HG03565 (cell line): ENCODE results near the gene MSH6.

Source experiments
- ATAC-seq: cut with Tn5 transposase; IDR thresholded peaks from one replicate; pipeline ENCODE4 v1.9.1; 2021; ENCODE audit warnings: mild to moderate bottlenecking, moderate library complexity; ENCODE audit not compliant: unreplicated experiment

The MSH6 gene

GRCh38 chr2:47782671-47783485, at the start of gene MSH6:
Gene MSH6 (plus strand): TSS chr2:47783145. CDS start chr2:47783234, 89 bp downstream.
- ATAC-seq = peak; percentile 79

- ATAC-seq = no peak
These were observed 47.6 kb upstream of the MSH6 start for GRCh38 chr2:47735136-47735869.

- no peak for ATAC-seq
These were observed 47.0 kb upstream of the MSH6 start for GRCh38 chr2:47735912-47736311.

- no peak for ATAC-seq
These were observed 45.6 kb upstream of the MSH6 start for GRCh38 chr2:47737191-47737975.

- no peak for ATAC-seq
These were observed 44.6 kb upstream of the MSH6 start for GRCh38 chr2:47738331-47738730.

- no peak for ATAC-seq
These were observed 41.8 kb upstream of the MSH6 start for GRCh38 chr2:47741101-47741500.

GRCh38 chr2:47741637-47742036, 41.3 kb upstream of the MSH6 start:
- ATAC-seq = no peak

GRCh38 chr2:47744074-47744473, 38.9 kb upstream of the MSH6 start:
- ATAC-seq = no peak

- ATAC-seq = no peak
These were observed 35.1 kb upstream of the MSH6 start for GRCh38 chr2:47747878-47748277.

- ATAC-seq = peak; percentile 24
These were observed 31.0 kb upstream of the MSH6 start for GRCh38 chr2:47751856-47752414.

- ATAC-seq = no peak
These were observed 15.5 kb upstream of the MSH6 start for GRCh38 chr2:47767497-47767844.

GRCh38 chr2:47767880-47768609, 14.9 kb upstream of the MSH6 start:
- peak; percentile 45 for ATAC-seq

GRCh38 chr2:47769318-47769717, 13.6 kb upstream of the MSH6 start:
- ATAC-seq = no peak

GRCh38 chr2:47771211-47771610, 11.7 kb upstream of the MSH6 start:
- ATAC-seq = no peak

- ATAC-seq = no peak
These were observed 10.6 kb upstream of the MSH6 start for GRCh38 chr2:47772343-47772742.

GRCh38 chr2:47774567-47774966, 8.4 kb upstream of the MSH6 start:
- no peak for ATAC-seq

GRCh38 chr2:47777277-47777937, 5.5 kb upstream of the MSH6 start:
- no peak for ATAC-seq

- ATAC-seq = no peak
These were observed 4.1 kb upstream of the MSH6 start for GRCh38 chr2:47778698-47779425.

GRCh38 chr2:47779426-47779790, 3.5 kb upstream of the MSH6 start:
- no peak for ATAC-seq

GRCh38 chr2:47782381-47782670, 619 bp upstream of the MSH6 start:
- no peak for ATAC-seq
